Mucosa of descending colon (tissue), 3 donors: ENCODE data around the gene PRELID3B. TPM values are rescaled to one million over a fixed set of nuclear protein-coding genes. Genes with fewer than 3 reads are reported as not detected.
"Not testable (repeated sequence)": the region's sequence is repeated elsewhere in the genome, so short reads cannot be mapped to it uniquely, and the experiment has no call there.

ENCODE experiments used
- ATAC-seq: fragments of 200-7000 bp; cut with Tn5 transposase; one replicate; pipeline ENCODE4 v1.9.1; 2020; ENCODE audit warnings: mild to moderate bottlenecking, moderate library complexity
- DNase-seq, 3 donors: peaks; one replicate each; pipeline ENCODE4 v3.0.0-alpha.2; 2020
- H3K36me3 ChIP-seq: fragments of 200-600 bp; one replicate; pipeline ENCODE4 v1.8.0; 2021; ENCODE audit warnings: low read depth, mild to moderate bottlenecking
- H3K4me1 ChIP-seq: fragments of 200-600 bp; one replicate; pipeline ENCODE4 v1.8.0; 2021; ENCODE audit warnings: low read depth, mild to moderate bottlenecking
- H3K4me3 ChIP-seq: fragments of 200-600 bp; one replicate; pipeline ENCODE4 v1.8.0; 2021; ENCODE audit warnings: mild to moderate bottlenecking
- H3K9me3 ChIP-seq: fragments of 200-600 bp; one replicate; pipeline ENCODE4 v1.8.0; 2021; ENCODE audit warnings: mild to moderate bottlenecking
- CTCF ChIP-seq: fragments of 200-600 bp; IDR thresholded peaks from one replicate; pipeline ENCODE4 v1.8.0; 2022; ENCODE audit warnings: antibody characterized with exemption, mild to moderate bottlenecking
- intact Hi-C, 2 donors: fragments of 100-400 bp; cut with DNase I in 1 of 2; cut with micrococcal nuclease in 1 of 2; formaldehyde crosslinking; loops; one replicate each; pipeline versions ENCODE4 v1.11.0 to v1.11.1; 2022; cut with DNase I, micrococcal nuclease
- total RNA-seq, 3 donors: library from RNA; stranded (reverse); fragmentation: NEBNext Ultra II Directional in 2 of 3; extraction: Animal tissue kit (Norgen Biotek cat#: 25700) in 2 of 3; gene quantifications; one replicate each; pipeline versions ENCODE4 v1.2.1 to v1.2.4, GENCODE V29; 2021 to 2023
- donor health status: DM: no; HTN: no; CAD: no; lungs with moderate emphysema.
- donor health status: DM: no; HTN: no; CAD: no.
- donor health status: DM: no; HTN: yes; CAD: no.

The PRELID3B gene
- total RNA-seq, 3 donors from 2014 or later, result 82.3 to 142 (median 121) TPM

DNA sequence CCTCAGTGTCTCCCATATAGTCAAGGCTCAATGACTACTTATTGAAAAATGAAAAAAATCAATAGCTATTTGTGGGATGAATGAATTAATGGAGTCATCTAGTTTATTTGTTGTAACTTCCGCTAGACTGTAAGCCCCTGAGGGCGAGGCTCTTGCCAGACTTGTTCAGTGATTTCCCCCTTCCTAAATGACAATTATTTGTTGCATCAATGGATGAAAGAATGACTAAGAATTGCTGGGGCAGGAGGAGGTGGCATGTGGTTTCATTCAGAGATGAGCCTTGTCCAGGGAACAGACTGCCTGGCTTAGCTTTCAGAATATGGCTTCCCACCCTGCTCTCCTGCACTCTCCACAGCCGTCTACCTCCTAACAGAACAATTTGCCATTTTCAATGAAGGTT, 1.1 kb upstream of the PRELID3B start:
- H3K36me3 ChIP-seq, result no peaks in the 10 kb centered on the region
- intact Hi-C loops, result no loop called here
- no peak for TF ChIP-seq CTCF
- no peak overlapping the region for H3K4me3 ChIP-seq
- ATAC-seq, result no peak
- DNase-seq, result no peak
- no peaks in the 10 kb centered on the region for H3K9me3 ChIP-seq
- H3K4me1 ChIP-seq, result peaks cover 44% of the 10 kb centered on the region

DNA sequence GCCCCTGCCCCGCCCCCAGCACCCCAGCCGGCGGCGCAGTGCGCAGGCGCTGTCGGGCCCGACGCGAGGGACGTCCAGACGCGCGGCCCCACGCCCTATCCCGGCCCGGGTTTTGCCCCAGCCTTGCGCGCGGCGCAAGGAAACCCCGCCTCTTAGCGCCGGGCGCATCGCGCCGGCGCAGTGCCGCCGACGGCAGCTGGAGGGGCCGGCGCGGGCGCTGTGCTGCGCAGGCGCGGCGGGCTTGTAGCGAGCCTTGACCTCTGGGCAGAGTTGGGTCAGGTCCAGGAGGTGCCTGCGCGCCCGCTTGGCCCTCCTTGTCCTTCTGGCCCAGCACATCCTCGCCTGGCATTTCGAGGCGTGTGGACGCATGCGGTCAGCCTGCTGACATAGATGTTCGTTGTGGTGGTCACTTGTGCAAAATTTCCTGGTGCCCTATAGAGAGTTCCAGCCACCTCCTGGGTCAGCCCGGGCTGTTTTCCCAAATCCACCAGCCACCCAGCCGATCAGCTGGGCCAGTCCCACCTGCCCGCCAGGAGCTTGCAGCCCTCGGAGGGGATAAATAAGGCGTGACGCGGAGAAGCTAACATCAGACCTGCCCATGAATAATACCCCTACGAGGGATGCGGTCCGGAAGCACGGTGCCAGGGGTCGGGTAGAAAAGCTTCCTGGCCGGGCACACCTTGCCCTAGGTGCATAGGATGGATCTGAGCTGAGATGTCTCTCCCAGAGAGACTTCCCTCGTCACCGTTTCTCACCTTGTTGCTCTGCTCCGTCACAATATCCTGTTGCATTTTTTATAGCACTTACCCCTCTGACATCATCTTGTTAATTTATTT, 428 bp upstream of the PRELID3B start:
- peak; percentile 15 for TF ChIP-seq CTCF
- intact Hi-C loops, result no loop called here
- no peaks in the 10 kb centered on the region for H3K9me3 ChIP-seq
- ATAC-seq (peak; percentile 96), DNase-seq (peak; percentile 93 to 98 (median 97))
- peaks cover 37% of the 10 kb centered on the region for H3K4me1 ChIP-seq
- peak overlapping the region; percentile 58 for H3K4me3 ChIP-seq
- no peaks in the 10 kb centered on the region for H3K36me3 ChIP-seq

- ATAC-seq, H3K36me3 ChIP-seq, DNase-seq, H3K4me3 ChIP-seq, intact Hi-C loops, H3K9me3 ChIP-seq: not testable (repeated sequence)
- peaks cover 29% of the 10 kb centered on the region for H3K4me1 ChIP-seq
Measured at GRCh38 chr20:59041487-59041886, 1.1 kb downstream of the PRELID3B start.

GRCh38 chr20:59040667-59041066, 1.9 kb downstream of the PRELID3B start:
- no peak overlapping the region for H3K4me3 ChIP-seq
- ATAC-seq (peak; percentile 24), DNase-seq (peak in 1 of 3 donors; percentile 40)
- no peaks in the 10 kb centered on the region for H3K9me3 ChIP-seq
- H3K36me3 ChIP-seq, result peaks cover 5% of the 10 kb centered on the region
- peaks cover 29% of the 10 kb centered on the region for H3K4me1 ChIP-seq
- TF ChIP-seq CTCF, result no peak
- intact Hi-C loops, result no loop called here

DNA sequence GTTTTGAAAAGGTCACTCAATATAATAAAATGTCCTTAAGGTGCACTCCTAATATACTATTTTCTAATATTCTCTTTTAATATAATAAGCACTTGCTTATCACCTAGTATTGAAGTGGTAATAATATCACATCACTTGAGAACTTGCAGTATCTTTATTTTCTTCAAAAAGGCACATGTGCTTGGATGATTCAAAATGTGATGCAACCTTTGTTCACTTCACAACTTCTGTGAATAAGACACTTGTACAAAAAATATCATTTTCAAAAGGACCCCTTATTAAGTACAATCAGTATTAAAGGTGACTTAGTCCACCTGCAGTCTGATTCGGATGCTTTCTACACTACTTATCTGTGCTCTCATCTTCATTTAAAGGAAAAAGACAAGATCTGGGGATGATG, 3.4 kb downstream of the PRELID3B start:
- Histone ChIP-seq H3K4me1 (peaks cover 29% of the 10 kb centered on the region), H3K4me3 (no peak overlapping the region), H3K9me3 (no peaks in the 10 kb centered on the region)

More for the DNA sequence above, 3.4 kb downstream of the PRELID3B start:
- ATAC-seq (no peak), DNase-seq (no peak)
- intact Hi-C loops, result no loop called here
- no peak for TF ChIP-seq CTCF
- peaks cover 7% of the 10 kb centered on the region for H3K36me3 ChIP-seq
